GM18526 (cell line): Measurements from ENCODE around the gene NDUFA1.

Experiments used
- POLR2A ChIP-seq: IDR thresholded peaks from 3 replicates; pipeline ENCODE4 v1.6.1; 2011; ENCODE audit not compliant: insufficient read length; ENCODE audit errors: extremely low read depth

NDUFA1 gene

DNA sequence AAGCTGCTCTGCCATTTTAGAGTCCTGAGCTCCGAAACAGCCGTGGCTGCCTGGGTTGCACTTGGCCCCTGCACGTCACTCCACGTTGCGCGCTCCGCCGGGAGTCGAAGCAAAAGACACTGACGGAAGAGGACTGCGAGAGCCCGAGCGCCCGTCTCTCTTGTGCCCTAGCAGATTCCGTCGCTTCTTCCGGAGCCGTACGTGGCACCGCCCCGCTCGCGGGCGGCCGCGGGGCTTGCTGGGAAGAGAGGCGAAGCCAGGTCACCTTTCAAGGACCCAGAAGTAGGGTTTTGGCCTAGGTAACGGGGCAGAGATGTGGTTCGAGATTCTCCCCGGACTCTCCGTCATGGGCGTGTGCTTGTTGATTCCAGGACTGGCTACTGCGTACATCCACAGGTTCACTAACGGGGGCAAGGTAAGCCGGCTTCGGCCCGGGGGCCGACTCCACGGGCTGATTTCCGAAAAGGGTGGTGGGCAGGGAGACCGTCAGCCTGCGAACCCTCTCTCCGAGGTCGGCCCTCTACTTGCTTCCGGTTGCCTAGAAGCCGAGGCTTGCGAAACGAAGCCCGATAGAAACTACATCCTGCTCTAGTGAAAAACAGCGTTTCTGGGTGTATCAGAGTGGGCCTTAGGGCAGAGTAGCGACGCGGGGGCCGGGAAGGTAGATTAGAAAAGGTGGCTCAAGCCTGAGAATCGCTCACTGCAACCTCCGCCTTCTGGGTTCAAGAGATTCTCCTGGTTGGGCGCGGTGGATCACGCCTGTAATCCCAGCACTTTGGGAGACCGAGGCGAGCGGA, at the start of gene NDUFA1, which contains the start of gene RNF113A:
Gene NDUFA1, plus strand, starts transcription at position 234 of the 797 bp plus-strand sequence. Its CDS starts 80 bp downstream, at position 314.
Gene RNF113A, minus strand, starts transcription at position 135 of the 797 bp plus-strand sequence. Its CDS starts 120 bp downstream, at position 15.
- peak; percentile 78 for TF ChIP-seq POLR2A

DNA sequence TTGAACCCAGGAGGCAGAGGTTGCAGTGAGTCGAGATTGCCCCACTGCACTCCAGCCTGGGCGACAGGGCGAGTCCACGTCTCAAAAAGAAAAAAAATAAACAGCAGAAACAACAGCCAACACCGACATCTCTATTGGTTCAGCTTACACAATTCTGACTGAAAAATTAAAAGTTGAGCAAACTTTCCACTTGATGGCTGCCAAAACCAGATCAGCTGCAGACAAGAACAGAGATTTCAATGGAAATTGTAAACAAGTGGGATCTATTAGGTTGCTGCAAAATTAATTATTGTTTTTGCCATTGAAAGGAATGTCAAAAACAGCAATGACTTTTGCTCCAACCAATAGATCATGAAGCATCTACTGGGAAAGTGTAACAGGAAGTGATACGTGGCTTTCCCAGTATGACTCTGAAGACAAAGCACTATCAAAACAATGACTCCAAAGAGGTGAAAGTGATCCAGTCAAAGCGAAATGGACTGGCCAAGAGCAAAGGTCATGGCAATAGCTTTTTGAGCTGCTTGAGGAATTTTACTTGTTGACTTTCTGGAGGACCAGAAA, 45.2 kb upstream of the NDUFA1 start:
- no peak for TF ChIP-seq POLR2A

DNA sequence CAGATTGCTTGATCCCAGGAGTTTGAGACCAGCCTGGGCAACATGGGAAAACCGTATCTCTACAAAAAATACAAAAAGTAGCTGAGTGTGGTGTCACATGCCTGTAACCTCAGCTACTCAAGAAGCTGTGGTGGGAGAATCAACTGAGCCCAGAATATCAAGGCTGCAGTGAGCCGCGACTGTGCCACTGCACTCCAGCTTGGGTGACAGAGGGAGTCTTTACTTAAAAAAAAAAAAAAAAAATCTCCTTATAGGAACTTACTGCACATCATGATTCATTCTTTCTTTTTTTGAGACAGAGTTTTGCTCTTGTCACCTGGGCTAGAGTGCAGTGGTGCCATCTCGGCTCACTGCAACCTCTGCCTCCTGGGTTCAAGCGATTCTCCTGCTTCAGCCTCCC, 43.2 kb upstream of the NDUFA1 start:
- TF ChIP-seq POLR2A, result no peak

DNA sequence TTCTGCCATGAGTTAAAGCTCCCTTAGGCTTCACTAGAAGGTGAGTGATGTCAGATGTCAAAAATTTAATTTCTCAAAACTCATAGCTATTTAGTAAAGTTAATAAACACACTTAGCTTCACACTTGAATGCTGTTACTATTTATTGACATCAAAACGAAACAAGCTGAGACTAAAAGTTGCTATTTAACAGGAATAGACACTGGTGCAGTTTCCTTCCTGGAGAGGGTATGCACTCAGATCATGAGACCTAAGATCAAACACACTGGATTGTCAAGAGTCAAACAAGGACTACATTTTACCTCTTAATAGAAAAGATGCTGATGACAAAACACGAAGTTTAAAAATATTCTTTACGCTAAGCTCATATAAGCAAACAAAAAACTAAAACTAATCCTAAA, 37.7 kb upstream of the NDUFA1 start:
- no peak for TF ChIP-seq POLR2A

DNA sequence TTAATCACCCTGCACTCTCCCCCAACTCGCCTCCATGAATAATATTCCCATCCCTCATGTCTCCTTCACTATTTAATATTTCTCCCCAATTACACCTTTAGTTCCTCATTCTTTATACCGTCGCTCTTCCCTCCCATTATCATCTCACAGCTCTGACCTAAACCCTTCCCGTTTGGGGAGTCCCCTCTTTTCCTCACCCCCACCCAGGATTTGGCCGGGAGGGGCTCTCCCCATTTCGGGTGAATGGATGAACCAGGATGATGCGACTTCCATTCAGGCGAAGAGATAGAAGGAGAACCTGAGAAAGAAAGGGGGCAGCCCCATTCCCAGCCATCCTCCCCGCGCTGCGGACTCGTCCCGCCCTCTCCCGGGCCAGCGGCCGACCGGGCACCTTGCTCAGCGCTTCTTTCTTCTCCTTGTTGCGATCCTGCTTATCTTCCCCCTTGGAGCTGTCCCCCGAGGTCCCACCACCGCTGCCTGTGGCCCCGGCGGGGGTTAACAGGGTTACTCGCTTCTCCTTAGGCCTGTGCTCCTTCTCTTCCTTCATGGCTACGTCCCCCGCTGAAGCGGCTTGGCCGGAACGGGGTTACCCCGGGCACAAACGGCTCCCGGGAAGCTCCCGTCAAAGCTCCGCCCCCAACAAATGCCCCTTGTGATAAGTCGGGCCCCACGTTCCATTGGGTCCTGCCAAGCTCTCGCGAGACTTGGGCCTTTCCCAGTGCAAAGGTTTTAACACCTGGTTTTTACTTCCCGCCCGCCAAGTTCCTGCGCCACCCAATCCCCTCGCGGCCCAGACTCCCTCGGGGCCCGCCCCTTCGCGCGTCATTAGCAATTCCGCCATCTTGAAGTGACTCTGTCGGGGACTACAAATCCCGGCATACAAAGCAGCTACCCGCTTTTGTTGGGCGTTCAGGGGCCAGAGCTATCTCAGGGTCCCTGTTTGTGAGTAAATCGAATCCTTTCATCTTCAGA, 19.0 kb upstream of the NDUFA1 start, which contains the start of gene UPF3B:
Gene UPF3B, minus strand, starts transcription at position 582 of the 972 bp plus-strand sequence. Its CDS starts 35 bp downstream, at position 547.
- peak; percentile 67 for TF ChIP-seq POLR2A

DNA sequence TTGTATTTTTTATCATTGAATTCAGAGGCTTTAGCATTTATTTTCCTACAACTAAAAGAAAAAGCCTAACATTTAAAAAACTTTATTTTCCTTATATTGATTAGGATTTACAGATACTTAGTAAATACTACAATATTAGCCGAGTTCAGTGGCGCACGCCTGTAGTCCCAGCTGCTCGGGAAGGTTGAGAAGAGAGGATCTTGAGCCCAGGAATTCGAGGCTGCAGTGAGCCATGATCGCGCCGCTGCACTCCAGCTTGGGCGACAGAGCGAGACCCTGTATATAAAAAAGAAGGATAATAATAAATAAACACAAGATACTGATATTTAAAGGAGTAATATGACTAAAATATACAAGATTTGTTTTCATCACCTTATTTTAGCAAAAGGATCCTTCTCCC, 18.2 kb upstream of the NDUFA1 start:
- TF ChIP-seq POLR2A, result no peak

DNA sequence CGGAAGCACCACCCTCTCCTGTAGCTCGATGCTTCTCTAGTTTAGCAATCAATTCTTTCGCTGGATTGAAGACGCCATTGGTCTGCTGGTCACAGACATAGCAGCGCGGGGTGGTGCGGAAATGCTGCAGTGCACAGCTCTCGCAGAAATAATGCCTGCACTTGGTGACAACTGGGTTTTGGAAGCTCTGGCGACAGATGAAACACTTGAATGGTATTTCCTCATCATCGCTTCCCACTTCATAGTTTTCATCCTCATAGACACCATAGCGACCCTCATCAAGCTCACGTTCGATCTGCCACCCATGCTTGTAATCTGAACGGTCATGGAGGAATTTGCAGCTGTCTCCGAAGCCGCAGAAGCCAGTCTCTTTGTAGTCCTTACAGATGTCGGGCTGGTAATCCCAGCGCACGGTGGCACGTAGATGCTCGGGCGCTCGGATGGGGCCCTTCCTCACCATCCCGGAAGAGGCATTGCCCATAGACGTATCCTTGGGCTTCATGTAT, 953 bp upstream of the NDUFA1 start:
- no peak for TF ChIP-seq POLR2A

DNA sequence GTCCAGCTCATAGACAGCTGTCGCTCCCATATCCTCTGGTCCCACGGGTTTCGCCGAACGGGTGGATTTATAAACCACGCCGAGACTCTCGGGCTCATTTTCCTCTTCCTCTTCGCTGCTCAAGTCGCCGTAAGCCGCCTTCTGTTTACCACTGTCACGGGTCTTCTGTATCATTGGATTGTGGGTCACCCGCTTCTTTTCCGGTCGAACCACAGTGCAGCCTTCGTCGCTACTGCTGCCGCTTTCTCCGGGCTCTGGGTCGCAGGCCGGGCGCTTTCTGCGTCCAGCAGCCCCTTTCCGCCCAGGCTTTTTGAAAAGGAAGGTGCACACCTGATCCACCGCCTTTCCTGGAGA, 410 bp upstream of the NDUFA1 start:
- TF ChIP-seq POLR2A, result no peak

DNA sequence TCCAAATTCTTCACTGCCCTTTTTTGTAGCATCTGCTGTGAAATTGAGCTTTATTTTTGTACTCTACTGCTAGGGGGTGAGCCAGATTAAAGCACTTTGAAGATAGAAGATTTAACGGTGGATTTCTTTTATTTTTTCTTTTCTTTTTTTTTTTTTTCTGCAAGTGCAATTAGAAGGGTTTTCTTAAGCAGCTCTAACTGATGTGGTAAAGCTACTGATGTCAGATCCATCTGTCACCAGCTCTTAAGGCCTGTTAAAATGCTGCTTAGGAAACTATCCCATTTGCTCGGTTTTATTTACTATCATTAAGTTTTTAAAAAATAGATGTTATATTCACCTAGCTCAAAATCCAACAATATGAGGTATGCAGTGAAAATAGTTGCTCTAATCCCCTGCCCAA, 7.1 kb downstream of the NDUFA1 start:
- TF ChIP-seq POLR2A, result no peak

DNA sequence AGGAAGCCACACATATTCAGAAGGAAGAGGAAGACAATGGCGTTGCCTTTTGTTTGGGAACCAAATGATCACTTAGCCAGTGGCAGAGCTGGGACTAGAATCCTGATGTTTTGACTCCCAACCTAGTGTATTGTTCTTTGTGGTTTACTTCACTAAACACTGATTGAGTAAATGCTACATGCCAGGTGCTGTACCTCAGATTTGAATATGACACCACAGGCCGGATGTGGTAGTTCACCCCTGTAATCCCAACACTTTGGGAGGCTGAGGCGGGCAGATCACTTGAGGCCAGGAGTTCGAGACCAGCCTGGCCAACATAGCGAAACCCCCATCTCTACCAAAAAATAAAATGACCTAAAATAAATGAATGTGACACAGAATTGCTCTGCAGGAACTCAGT, 8.4 kb downstream of the NDUFA1 start:
- TF ChIP-seq POLR2A, result no peak

DNA sequence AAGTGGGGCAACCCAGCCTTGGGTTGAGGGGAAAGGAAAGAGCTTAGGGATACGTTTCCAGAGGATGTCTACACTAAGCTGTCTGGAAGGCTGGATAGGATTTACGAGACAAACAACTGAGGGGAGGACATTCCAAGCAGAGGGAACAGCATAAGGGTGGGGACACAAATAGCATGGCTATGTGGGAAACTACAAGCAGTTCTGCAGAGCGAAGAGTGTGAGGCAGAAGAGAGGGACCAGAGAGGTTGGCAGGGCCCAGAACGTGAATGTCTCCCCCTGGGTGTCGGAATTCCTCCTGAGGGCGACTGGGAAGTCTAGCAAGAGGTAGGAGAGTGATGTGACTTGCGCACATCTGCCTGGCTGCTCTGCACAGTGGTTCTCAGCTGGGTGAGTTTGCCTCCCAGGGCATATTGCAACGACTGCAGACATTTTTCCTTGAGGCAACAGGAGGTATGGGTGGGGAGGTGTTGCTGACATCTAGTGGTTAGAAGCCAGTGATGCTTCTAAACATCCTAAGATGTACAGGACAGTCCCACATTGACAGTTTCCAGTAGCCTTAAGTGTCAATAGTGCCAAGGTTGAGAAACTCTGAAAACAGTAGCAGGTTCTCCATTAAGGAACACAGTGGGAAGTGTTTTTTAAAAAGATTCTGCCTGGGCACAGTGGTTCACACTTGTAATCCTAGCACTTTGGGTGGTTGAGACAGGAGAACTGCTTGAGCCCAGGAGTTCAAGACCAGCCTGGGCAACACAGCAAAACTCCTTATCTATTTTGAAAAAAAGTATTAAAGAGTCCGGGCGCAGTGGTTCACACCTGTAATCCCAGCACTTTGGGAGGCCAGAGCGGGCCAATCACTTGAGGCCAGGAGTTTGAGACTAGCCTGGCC, 9.2 kb downstream of the NDUFA1 start:
- no peak for TF ChIP-seq POLR2A

DNA sequence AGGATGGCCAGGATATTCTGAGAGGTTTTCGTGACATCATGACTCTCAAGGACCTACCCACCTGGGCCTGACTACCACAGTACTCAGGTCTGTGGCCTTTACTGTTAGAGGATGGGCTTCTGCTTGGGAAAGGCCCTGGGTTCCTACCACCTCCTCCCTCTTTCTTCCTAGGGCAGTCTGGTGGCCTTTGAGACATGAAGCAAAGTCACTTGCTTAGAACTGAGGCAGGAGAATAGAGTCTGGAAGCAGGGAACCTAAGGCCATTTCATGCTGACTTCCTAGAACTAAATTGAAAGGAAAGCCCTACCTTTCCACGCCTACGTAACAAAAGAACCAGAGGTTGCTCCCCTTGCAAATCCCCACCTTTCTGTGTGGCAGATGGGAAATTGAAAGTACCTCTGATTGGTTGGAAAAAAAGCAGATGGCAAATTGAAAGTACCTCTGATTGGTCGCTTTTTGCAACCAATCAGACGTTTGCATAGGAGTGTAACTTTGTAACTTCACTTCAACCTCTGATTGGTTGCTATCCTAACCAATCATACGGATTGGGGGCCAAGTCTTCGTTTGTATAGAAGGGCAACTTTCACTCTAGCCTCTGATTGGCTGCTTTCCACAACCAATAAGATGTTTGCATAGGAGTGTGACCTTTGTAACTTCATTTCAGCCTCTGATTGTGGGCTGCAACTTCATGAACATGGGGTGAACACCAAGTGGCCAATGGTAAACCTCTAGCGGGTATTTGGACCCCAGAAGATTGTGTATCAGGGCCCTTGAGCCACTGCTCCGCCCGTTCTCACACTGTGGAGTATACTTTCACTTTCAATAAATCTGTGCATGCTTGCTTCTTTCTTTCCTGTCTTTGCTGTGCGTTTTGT, 14.2 kb downstream of the NDUFA1 start:
- no peak for TF ChIP-seq POLR2A

DNA sequence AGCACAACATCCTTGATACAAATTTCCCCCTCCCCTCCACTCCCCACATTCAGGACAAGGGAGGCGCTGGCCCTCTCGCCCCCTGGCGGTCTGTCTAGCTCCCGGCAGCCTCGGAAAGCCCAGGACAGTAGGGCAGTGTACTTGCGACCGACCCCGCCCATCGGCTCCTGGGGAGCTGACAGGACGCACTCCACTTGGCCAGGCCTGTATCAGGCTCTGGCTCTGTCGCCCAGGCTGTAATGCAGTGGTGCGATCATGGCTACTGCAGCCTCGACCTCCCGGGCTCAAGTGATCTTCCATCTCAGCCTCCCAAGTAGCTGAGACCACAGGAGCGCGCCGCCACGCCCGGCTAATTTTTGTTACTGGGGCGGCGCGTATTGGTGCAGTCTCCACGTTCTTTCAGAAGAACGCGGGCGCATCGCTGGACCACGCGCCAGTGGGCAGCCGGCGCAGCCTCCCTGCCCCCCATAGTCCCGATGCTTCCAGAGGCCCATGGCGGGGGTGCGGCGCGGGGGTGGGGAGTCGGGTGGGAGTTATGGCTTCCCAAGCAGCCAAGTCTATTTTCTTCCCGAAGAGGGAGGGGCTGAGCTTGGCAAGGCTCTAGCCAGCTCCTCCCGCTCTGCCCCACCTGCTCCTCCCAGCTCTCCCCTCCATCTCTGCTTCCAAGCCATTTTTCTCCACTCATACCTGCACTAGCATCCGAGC, 16.2 kb downstream of the NDUFA1 start:
- no peak for TF ChIP-seq POLR2A
